Activated CD4-positive, alpha-beta T cell treated with anti-CD3 and anti-CD28 coated beads for 4 hours (primary cell): Measurements from ENCODE around the gene MAGEA12.
"Not testable (repeated sequence)": the region's sequence is repeated elsewhere in the genome, so short reads cannot be mapped to it uniquely, and the experiment has no call there.

Experiments
- DNase-seq, 2 donors: peaks; one replicate each; pipeline ENCODE4 v3.0.0-alpha.2; 2020

Gene MAGEA12

GRCh38 chrX:152766562-152766961 is 33.0 kb downstream of the MAGEA12 start:
- DNase-seq, result not testable (repeated sequence)

GRCh38 chrX:152769549-152770289 is 36.2 kb downstream of the MAGEA12 start, which contains the start of gene MAGEA6:
TSS of gene MAGEA6 (minus strand) at chrX:152769689. CDS start at chrX:152767650, 2,039 bp downstream.
- not testable (repeated sequence) for DNase-seq

- not testable (repeated sequence) for DNase-seq
These were observed 53.5 kb downstream of the MAGEA12 start for GRCh38 chrX:152787062-152787461.
